GM12891 (cell line): ENCODE results near the gene AGFG1.

Experiments used
- PAX5 ChIP-seq: IDR thresholded peaks from 2 replicates; pipeline ENCODE4 v1.6.1; 2011; ENCODE audit warnings: low read length, moderate library complexity, mild to moderate bottlenecking; ENCODE audit not compliant: insufficient read depth, severe bottlenecking
- POLR2A ChIP-seq: IDR thresholded peaks from 2 replicates; pipeline ENCODE4 v1.6.1; 2011; ENCODE audit warnings: low read depth, low read length, control low read depth
- POLR2AphosphoS5 ChIP-seq: IDR thresholded peaks from 2 replicates; pipeline ENCODE4 v1.6.1; 2011; ENCODE audit warnings: low read depth, low read length, control low read depth
- POU2F2 ChIP-seq: IDR thresholded peaks from 2 replicates; pipeline ENCODE4 v1.6.1; 2011; ENCODE audit warnings: low read depth, mild to moderate bottlenecking, control low read depth, low read length, moderate library complexity
- SPI1 ChIP-seq: IDR thresholded peaks from 2 replicates; pipeline ENCODE4 v1.6.1; 2011; ENCODE audit warnings: low read depth, low read length, control low read depth
- TAF1 ChIP-seq: IDR thresholded peaks from 2 replicates; pipeline ENCODE4 v1.6.1; 2011; ENCODE audit warnings: low read depth, low read length, control low read depth

DNA sequence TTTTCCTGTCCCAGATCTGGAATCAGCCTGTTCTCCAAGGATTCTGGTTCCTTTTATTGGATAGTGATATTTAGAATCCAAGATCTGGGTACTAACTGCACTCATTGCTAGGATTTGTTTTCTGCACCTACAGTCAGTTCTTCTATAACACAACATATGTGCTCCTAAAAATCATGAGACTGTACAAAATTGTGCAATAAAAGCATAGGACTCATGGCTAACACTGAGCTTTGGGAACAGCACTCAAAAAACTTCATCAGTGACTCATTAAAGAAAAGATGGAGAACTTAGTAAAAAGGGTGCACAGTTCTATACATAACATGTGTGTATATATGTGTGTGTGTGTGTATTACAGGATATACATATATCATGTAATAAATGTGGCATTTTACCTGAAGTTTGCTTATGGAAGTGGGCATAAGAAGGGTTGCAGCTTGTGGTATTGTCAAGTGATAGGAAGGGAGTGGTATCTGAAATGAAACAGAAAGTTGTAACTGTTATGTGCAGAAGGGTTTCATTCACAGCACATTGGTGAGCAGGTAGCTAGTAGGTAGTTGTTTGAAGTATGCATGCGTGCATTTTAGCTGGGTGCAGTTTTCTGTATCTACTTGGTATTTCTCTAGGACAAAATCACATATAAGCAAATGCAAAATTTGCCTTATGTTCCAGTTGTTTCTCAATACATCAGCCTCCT, 120.9 kb downstream of the AGFG1 start:
- TF ChIP-seq POLR2A (no peak), POLR2AphosphoS5 (no peak), TAF1 (no peak), SPI1 (no peak), PAX5 (no peak), POU2F2 (no peak)
